HG03342 (cell line): ENCODE measurements around the gene PERCC1.

Experiments
- ATAC-seq: cut with Tn5 transposase; IDR thresholded peaks from one replicate; pipeline ENCODE4 v1.9.1; 2021; ENCODE audit warnings: mild to moderate bottlenecking, moderate library complexity; ENCODE audit not compliant: unreplicated experiment

The PERCC1 gene

DNA sequence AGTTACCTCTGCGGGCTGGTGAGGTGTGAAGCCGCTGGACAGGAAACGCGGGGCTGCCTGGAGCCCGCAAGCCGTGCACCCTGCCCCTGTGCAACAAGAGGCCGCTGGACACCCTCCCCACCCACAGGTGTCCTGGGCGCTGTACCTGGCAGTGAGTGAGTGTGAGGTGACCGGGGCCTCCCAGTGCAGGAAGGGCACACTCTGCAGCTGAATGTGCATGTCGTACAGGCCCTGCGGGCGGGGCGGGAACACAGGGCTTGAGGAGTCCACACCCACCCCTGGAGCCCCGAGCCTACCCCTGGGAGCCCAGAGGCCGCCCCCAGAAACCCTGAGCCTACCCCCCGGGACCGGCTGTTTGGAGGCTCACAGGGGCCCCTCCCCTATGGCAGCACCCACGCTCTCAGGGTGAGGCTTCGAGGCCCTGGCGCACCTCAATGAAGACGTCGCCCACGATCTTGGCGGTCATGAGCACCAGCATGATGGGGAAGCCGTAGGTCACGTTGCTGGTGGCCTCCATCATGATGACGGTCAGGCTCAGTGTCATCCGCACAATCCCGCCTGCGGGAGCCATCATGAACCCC is 17.7 kb downstream of the PERCC1 start:
- ATAC-seq, result no peak

DNA sequence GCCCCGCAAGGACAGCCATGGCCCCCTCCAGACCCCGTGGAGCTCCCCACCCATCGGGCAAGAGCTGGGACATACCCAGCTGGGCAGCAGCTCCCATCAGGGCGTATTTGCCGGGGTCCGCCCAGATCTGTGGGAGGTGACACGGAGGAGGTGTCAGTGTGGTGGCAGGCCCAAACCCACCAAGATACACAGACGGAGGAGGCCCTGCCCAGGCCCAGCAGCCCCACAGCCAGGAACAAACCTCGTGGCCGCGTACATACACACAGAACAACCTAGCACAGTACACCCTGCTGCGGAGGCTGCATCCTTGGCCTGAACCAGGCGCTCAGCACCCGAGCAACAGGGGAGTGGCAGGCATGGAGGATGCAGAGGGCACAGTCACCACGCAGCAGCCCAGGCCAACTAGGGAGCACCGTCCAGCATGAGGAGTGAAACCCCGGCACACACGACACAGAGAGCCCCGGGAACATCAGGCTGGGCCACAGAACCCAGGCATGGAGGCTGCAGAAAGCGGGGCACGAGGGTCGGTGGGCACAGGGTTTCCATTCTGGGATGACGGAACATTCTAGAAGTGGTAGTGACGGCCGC is 18.4 kb downstream of the PERCC1 start:
- ATAC-seq, result no peak

DNA sequence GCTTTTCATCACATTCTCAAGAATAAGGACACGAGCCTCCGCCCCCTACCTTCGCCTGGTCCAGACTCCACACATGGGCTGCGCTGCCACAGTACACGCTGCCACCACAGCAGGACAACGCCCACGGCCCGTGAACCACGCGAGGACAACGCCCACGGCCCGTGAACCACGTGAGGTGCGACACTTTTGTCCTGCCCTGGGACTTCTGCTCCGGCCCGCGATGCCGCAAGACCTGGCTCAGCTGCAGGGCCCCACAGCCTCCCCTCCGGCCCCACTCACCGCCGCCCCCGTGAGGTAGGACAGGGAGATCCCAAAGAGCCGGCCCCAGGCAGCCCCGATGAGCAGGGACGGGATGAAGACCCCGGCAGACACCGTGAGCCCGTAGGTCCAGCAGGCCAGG is 19.3 kb downstream of the PERCC1 start:
- no peak for ATAC-seq

DNA sequence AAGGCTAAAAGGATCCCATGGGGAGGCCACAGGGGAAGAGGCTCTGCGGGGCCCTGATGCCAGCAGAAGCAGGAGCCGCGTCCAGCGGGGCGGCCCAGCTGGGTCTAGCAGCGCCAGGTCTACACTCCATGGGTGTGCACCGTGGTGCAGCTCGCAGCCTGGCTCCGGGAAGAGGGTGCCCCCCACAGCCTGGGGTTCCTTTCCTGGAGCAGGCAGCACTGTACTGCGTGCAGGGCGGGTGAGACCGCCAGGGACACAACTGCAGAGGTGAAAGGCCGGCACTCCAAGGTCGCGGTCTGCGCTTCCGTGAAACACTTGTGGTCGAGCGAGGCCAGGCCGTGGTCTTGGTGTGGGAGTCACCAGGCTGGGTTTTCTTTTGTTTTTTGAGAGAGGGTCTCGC is 20.0 kb downstream of the PERCC1 start:
- no peak for ATAC-seq

DNA sequence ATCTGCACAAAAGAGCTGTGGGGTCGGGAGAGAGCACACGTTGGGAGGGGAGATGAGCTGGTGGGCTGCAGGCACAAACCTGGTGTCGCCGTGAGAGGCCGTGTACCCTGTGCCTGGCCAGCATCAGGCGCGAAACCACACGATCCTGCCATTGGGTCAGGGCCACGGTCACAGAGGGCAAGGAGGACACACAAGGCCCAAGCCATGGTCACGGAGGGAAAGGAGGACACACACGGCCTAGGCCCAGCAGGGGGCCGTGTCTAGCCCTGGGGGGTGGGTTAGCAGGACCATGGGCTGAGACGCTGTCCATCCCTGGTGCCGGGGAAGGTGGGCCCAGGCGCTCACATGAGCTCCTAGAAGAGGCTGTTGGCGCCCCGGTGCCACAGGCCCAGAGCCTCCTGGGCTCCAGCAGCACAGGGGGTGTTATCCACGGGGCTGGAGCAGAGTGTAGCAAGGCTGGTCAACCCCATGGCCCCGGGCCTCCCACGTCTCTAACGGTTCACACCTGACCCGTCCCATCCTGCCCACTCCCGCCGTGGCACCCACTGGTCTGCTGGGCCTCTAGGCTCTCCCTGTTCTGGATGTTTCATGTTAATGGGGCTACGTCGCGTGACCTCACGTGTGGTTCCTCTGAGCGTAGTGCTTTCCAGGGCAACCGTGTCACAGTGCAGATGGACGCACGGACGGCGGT is 21.0 kb downstream of the PERCC1 start:
- ATAC-seq, result no peak

DNA sequence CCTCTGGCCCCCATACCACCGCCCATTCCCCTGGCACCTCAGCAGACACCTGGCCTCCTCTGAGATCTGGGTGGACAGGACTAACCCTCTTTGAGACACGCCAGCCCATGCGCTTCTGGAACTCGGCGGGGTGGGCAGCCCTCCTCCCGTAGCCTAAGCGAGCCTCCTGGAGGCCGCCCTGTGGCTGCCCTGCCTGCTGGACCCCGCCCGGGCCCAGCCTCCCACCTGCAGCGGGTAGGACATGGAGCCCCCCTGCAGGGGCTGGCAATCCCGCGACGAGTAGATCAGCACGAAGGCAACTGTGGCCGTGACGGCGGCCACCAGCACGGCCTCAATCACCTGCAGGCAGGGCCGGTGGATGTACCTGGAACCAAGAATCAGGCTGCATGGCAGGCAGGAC is 21.7 kb downstream of the PERCC1 start:
- no peak for ATAC-seq

DNA sequence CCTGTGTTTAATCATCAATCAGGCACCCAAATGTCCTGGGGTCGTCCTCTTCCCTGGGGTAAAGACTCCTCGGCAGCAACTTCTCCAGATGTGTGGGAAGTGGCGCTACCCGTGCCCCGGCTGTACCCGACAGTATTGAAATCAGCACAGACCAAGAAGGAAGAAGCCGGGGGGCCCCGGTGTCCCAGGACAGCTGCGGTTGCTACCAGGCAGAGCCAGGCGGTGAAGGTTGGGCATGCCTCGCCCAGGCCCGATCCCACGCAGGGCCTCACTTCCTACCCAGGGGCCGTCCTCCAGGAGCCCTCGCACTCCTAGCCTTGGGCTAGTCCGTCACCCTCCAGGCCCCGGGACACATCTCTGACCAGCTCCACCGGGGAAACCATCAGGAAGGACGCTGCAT is 22.4 kb downstream of the PERCC1 start:
- ATAC-seq, result no peak

DNA sequence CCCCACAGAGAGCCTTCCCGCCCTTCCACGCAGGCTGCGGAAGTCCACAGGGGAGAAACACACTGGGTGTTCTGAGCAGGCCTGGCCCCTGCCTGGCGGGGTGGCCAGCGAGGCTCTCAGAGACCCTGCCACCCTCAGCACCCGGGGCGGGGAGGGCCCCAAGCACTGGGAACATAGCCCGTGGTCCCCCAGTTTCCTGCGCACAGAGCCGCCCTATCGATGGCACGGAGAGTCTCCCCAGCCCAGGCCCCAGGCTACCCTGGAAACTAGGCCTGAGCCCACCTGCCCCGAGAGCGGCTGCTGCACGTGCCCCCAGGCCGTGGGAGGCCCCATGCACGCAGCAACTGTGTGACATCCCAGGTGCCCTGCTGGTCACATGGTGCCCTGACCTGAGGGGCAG is 23.7 kb downstream of the PERCC1 start:
- ATAC-seq, result no peak

DNA sequence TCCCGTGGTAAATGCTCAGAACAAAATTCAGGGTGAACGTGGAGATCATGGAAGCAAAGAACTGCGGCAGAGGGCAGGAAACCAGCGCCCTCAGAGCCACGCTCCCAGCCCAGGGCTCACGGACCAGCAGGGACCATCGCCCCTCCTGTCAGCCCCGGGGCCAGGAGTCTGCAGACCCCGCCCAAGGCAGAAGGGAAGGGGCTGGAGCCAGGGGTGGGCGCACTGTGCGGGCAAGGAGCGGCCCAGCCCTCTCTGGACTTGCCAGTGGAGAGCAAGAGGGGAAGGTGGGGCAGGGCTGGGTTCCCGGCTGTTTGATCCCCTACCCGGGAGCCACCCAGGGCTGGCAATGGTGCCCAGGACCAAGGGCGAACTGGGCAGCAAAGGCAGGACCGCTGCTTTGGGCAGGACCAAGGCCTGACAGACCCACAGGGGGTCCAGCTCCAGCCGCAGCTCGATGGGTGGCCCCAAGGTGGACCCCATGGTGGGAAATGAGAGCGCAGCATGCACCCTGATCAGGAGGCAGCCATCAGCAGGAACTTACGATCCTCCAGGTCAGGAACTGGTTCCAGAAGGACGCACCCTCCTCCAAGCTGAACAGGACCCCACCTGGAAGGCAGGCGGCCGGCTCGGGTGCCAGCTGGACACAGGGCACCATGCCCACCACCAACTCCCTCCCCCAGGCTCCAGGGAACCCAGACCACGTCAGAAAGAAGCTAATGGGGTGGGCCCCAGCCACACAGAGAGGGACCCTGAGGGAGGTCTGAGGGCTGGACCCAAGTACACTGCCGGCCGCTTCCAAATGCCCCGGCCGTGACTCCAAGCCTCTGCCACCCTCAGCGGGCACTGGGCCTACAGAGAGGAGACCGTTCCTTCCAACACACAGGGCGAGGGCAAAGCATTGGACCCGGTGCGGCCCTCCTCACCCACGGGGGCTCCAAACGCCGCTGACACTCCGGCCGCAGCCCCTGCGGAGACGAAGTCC is 24.6 kb downstream of the PERCC1 start:
- no peak for ATAC-seq

DNA sequence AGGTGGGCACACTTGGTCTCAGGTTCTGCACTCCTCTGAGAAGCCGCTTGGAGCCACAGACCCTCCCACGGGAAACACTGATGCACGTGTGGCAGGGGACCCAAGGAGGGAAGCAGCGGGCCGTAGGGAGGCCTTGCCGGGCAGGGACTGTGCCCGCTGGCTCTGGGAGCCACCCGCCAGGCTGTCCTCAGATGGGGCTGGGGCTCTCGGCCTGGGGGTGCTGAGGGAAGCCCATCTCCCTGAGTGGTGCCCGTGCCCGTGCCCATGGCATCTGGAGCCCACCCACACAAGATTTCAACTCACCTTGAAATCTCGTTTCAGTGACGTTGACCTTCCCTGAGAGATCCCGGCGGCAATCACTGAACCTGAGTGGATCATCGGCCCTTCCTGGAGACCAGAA is 26.1 kb downstream of the PERCC1 start:
- no peak for ATAC-seq

DNA sequence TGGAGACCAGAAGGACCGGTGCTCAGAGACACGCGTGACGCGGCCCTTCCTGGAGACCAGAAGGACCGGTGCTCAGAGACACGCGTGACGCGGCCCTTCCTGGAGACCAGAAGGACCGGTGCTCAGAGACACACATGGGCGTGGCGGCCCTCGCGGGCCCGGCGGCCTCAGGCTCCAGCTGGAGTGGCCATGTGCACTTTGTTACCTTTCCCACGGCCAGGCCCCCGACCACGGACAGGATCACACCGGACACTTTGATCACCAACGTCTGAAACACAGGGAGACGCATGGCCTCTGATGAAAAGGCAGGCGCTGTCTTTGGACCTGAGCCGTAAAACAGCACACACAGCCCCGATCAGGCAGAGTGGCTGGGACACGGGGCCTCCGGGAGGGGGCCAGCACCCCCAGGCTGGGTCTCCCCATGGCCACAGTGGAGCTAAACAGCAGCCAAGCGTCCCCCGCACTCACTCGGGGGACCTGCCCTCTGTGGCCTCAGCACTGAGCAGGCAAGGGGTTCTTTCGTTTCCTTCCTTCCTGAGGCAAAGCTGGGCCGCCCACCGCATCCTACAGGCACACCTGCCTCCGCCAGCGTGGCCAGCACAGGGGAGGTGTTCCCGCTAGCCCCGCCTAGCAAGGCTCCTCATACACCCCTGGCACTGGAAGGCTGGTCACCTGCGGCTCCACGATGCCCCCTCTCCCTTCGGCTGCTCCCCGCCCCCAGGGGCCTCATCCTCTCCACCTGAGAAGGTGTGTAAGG is 26.8 kb downstream of the PERCC1 start:
- no peak for ATAC-seq

DNA sequence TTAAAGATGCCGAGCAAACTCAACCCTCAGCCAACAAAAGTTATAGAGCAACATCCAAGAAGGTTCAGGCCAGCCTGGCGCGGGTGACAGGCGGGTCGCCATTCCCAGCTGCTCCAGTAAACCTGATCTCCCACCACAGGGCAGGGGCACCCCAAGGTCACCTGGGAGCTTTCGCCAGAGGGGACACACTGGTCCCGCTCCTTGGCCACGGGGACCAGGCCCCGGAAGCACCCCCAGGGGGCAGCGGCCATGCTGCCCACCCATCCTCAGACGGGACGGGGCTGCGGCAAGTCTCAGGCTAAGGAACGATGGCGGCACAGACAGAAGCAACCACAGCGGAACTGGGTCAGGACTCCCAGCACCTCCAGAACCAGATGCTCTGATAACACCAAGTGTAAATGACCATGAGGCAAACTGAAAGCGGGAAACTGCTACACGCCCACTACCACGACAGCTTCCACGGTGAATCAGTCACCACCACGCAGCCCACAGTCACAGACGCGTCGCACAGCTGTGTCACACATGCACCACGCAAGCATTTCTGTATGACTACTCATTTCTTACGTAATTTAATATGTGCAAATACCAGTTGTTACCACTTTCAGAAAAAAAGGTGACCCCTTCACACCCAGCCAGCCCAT is 27.6 kb downstream of the PERCC1 start:
- ATAC-seq, result no peak

DNA sequence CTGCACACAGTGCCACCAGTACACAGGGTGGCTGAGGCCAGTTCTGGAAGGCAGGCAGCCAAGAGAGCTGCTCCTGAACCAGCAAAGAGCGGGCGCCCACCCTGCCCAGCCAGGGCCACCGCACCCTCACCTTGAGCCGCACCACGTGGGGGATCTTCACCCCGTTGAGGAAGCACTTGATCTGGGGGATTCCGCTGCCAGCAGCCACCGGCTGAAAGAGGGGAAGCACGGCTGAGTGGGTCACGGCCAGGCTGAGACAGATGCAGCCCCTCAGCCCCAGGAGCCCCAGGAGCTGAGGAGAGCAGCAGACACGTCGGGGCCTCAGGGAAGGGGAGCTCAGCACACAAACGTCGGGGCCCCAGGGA is 28.1 kb downstream of the PERCC1 start:
- no peak for ATAC-seq

DNA sequence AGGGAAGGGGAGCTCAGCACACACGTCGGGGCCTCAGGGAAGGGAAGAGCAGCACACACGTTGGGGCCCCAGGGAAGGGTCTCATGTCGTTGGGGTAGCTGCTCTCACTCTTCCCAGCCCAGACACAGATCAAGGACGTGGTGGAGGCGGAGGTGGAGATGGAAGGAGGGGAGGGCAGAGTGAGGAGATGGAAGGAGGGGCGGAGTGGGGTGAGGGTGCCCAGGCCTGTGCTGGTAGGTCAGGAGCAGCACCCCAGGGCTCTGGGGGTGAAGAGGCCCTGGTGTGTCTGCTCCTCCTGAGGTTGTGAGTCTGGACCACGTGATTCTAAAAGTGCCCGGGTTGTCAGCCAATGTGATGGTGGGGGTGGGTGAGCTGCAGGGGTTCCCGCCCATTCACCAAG is 29.1 kb downstream of the PERCC1 start:
- no peak for ATAC-seq

DNA sequence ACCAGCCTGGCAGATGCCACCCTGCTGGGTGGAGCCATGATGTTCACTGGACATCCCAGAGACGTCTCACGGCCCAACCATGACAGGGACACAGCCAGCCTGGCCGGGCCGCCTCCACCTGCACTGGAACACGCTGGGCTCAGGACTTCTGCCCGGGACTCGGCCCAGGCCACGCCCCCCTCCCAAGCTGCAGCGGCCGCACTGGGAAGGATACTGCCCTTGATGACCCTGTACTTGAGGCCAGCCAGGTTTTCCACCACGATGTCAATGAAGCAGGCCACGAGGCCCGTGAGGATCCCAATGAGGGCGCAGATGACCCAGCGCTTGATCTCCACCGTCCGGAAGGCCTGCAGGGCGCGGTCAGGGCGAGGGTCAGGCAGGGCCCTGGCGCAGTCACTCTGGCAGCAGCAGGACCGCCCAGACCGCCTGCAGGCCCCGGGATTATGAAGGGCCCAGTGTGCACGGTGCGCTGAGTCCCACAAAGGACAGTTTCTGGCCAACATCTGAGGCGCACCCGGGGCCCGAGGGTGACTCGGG is 29.8 kb downstream of the PERCC1 start:
- ATAC-seq, result no peak

DNA sequence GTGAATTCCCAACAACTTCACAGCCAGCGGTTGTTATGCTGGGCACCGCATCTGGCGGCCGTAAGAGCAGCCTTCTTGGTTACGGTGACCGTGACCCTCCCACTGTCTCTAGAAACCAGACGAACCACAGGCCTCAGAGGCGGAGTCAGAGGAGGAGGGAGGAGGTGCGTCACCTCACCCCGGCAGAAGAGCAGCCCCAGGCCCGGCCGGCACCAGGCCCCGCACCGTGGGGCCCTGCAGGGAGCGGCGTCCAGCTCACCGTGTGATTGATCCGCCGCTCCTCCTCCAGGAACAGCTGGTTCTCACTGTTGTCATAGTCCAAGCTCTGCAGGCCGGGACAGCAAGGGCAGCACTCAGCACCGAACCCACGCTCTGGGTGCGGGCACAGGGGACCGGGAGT is 30.3 kb downstream of the PERCC1 start:
- no peak for ATAC-seq

DNA sequence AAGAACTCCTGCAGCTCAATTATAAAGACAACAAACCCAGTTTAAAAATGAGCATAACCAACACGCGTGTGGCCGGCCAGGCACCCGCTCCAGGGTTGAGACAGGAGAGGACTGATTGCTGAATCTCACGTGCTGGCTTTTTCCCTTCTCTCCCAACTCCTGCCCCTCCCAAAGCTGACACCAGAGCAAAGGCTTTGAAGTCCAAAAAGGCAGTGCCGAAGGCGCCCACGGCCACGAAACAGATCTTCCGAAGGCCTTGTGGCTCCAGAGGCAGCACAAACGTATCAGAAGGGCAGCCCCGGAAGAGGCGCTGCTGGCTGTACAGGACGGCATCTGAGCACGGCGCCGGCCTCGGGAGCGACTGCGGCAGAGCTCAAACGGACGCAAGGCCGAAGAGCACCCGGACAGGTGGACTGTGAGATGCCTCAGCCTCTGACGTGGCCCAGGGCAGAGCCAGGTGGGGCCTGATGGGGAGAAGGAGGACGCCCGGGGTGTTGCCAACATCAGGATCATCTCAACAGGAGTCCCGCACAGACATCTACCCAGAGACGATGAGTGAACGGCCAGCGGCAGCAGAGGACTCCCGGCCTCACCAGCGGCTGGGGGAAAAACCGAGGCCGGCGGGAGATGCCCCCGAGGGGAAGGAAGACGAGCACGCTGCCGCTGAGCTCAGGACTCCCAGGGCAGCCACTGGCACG is 33.5 kb downstream of the PERCC1 start:
- no peak for ATAC-seq

DNA sequence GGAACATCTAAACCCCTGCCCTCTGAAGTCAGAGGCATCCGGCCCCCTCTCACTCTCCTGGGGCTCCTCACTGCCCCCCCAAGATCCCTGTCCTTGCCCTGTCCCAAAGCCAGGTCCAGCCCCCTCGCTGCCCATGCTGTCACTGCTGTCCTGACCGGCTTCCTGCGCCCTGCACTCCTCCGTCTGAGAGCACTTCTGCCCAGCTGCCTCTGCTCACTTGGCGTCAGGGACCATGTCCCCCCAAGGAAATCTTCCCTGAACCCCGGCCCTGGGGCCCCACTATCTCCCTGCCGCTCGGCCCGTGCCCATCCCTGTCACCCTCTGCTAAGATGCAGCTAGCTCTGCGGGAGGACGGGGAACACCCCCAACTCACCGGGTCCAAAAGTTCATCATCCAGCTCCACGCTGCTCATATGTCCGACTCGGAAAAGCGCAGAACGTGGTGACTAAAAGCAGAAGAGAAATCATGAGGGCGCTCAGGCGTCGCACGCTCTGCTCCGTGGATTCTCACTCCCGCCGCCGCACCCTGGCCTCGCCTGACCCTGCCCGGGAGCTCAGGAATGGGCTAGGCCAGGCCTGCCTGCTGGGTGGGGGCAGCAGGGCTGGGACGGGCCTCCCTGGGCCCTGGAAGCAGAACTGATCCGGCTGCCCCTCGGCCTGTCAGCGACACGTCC is 34.2 kb downstream of the PERCC1 start:
- no peak for ATAC-seq

DNA sequence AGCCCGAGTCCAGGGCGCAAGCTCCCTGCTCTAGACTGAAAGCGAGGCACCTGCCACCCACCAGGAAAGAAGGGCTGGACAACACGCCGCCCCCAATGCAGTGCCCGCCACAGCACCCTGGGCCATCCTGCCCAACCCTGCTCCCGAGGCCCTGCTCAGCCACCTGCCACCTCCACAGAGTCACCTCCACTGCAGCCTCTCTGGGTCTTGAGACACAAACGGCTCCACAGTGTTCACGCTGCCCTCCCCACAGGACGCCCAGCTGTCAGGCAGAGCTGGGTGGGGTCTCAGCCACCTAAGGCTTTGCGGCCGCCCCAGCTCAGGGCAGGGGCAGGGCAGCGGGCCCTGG is 34.7 kb downstream of the PERCC1 start:
- no peak for ATAC-seq
